ENCODE measurements around the gene SNAP29. TPM values are rescaled to one million over a fixed set of nuclear protein-coding genes. Genes with fewer than 3 reads are reported as not detected.
"Not testable (repeated sequence)": the region's sequence is repeated elsewhere in the genome, so short reads cannot be mapped to it uniquely, and the experiment has no call there.

SNAP29 gene
- total and polyA plus RNA-seq, 2 experiments from 2014 or later: 8.2 to 22.9 TPM

- not testable (repeated sequence) for H3K4me2 ChIP-seq; H3K27ac Mint-ChIP-seq; H3K4me3 Mint-ChIP-seq; DNase-seq (ENCODE audit: low spot score); H2AFZ ChIP-seq; H3K9me3 Mint-ChIP-seq; H3K79me2 ChIP-seq (replicated peaks; ENCODE audit: insufficient read depth); H4K20me1 ChIP-seq (replicated peaks; ENCODE audit: insufficient read depth); H3K27me3 Mint-ChIP-seq (ENCODE audit: insufficient read depth, low read depth, poor library complexity); H3K4me1 ChIP-seq (ENCODE audit: insufficient read depth); H3F3A ChIP-seq (replicated peaks; ENCODE audit: low read depth); H3K4me1 Mint-ChIP-seq; H3K36me3 ChIP-seq (ENCODE audit: insufficient read depth); H3K4me3 ChIP-seq; H3K27me3 ChIP-seq (ENCODE audit: insufficient read depth); H3K9me2 ChIP-seq (ENCODE audit: insufficient read depth); H3K36me3 Mint-ChIP-seq (ENCODE audit: low read depth); H3K27ac ChIP-seq (ENCODE audit: low read depth); ATAC-seq
Observed at GRCh38 chr22:20826373-20827152, 32.2 kb upstream of the SNAP29 start.

DNA sequence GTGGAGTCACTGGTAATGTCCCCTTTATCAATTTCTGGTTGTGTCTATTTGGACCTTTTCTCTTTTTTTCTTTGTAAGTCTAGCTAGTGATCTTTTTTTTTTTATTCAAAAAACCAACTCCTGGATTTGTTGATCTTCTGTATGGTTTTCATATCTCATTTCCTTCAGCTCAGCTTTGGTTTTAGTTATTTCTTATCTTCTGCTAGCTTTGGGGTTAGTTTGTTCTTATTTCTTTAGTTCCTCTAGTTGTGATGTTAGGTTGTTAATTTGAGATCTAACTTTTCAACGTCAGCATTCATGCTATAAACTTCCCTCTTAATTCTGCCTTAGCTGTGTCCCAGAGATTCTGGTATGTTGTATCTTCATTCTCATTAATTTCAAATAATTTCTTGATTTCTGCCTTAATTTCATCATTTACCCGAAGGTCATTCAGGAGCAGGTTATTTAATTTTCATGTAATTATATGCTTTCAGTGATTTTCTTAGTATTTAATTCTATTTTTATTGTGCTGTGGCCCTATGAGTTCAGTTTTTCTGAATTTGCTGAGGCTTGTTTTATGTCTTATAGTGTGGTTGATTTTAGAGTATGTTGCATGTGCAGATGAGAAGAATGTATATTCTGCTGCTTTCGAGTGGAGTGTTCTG is 29.2 kb upstream of the SNAP29 start:
- Histone ChIP-seq H3F3A (replicated peaks; ENCODE audit: low read depth) (no peaks in the 10 kb centered on the region), H2AFZ (no peak overlapping the region), H3K36me3 (ENCODE audit: insufficient read depth) (no peaks in the 10 kb centered on the region; the same call in 1 of the 2 replicates), H4K20me1 (replicated peaks; ENCODE audit: insufficient read depth) (no peaks in the 10 kb centered on the region), H3K4me1 (ENCODE audit: insufficient read depth) (no peaks in the 10 kb centered on the region), H3K4me3 (no peak overlapping the region), H3K4me2 (no peak overlapping the region), H3K9me2 (ENCODE audit: insufficient read depth) (no peaks in the 10 kb centered on the region), H3K79me2 (replicated peaks; ENCODE audit: insufficient read depth) (no peaks in the 10 kb centered on the region), H3K27ac (ENCODE audit: low read depth) (no peak overlapping the region), H3K27me3 (ENCODE audit: insufficient read depth) (no peaks in the 10 kb centered on the region)
- no peaks in the 10 kb centered on the region; the same call in 2 of the 3 replicates for H3K9me3 Mint-ChIP-seq
- no peaks in the 10 kb centered on the region for H3K4me1 Mint-ChIP-seq
- no peak for ATAC-seq
- no peak for DNase-seq (ENCODE audit: low spot score)
- no peak overlapping the region for H3K4me3 Mint-ChIP-seq
- H3K36me3 Mint-ChIP-seq (ENCODE audit: low read depth): peaks cover 5% of the 10 kb centered on the region
- H3K27ac Mint-ChIP-seq: no peak overlapping the region
- H3K27me3 Mint-ChIP-seq (ENCODE audit: insufficient read depth, low read depth, poor library complexity): peaks cover under 1% of the 10 kb centered on the region
- TF ChIP-seq, protein P1, sequence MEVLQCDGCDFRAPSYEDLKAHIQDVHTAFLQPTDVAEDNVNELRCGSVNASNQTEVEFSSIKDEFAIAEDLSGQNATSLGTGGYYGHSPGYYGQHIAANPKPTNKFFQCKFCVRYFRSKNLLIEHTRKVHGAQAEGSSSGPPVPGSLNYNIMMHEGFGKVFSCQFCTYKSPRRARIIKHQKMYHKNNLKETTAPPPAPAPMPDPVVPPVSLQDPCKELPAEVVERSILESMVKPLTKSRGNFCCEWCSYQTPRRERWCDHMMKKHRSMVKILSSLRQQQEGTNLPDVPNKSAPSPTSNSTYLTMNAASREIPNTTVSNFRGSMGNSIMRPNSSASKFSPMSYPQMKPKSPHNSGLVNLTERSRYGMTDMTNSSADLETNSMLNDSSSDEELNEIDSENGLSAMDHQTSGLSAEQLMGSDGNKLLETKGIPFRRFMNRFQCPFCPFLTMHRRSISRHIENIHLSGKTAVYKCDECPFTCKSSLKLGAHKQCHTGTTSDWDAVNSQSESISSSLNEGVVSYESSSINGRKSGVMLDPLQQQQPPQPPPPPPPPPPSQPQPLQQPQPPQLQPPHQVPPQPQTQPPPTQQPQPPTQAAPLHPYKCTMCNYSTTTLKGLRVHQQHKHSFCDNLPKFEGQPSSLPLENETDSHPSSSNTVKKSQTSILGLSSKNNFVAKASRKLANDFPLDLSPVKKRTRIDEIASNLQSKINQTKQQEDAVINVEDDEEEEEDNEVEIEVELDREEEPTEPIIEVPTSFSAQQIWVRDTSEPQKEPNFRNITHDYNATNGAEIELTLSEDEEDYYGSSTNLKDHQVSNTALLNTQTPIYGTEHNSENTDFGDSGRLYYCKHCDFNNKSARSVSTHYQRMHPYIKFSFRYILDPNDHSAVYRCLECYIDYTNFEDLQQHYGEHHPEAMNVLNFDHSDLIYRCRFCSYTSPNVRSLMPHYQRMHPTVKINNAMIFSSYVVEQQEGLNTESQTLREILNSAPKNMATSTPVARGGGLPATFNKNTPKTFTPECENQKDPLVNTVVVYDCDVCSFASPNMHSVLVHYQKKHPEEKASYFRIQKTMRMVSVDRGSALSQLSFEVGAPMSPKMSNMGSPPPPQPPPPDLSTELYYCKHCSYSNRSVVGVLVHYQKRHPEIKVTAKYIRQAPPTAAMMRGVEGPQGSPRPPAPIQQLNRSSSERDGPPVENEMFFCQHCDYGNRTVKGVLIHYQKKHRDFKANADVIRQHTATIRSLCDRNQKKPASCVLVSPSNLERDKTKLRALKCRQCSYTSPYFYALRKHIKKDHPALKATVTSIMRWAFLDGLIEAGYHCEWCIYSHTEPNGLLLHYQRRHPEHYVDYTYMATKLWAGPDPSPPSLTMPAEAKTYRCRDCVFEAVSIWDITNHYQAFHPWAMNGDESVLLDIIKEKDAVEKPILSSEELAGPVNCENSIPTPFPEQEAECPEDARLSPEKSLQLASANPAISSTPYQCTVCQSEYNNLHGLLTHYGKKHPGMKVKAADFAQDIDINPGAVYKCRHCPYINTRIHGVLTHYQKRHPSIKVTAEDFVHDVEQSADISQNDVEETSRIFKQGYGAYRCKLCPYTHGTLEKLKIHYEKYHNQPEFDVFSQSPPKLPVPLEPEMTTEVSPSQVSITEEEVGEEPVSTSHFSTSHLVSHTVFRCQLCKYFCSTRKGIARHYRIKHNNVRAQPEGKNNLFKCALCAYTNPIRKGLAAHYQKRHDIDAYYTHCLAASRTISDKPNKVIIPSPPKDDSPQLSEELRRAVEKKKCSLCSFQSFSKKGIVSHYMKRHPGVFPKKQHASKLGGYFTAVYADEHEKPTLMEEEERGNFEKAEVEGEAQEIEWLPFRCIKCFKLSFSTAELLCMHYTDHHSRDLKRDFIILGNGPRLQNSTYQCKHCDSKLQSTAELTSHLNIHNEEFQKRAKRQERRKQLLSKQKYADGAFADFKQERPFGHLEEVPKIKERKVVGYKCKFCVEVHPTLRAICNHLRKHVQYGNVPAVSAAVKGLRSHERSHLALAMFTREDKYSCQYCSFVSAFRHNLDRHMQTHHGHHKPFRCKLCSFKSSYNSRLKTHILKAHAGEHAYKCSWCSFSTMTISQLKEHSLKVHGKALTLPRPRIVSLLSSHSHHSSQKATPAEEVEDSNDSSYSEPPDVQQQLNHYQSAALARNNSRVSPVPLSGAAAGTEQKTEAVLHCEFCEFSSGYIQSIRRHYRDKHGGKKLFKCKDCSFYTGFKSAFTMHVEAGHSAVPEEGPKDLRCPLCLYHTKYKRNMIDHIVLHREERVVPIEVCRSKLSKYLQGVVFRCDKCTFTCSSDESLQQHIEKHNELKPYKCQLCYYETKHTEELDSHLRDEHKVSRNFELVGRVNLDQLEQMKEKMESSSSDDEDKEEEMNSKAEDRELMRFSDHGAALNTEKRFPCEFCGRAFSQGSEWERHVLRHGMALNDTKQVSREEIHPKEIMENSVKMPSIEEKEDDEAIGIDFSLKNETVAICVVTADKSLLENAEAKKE (CRISPR knock-in tag; IDR thresholded peaks at IDR 0.05): no peak
- TF ChIP-seq ZNF331 (CRISPR knock-in tag; IDR thresholded peaks at IDR 0.05; ENCODE audit: low read depth) (no peak), EZH2phosphoT487 (IDR thresholded peaks at IDR 0.05; ENCODE audit: unreplicated experiment) (no peak), EZH2 (IDR thresholded peaks at IDR 0.05; ENCODE audit: low read depth, unreplicated experiment) (no peak), NANOG (IDR thresholded peaks at IDR 0.05; ENCODE audit: borderline replicate concordance) (no peak), JUNB (IDR thresholded peaks at IDR 0.05; ENCODE audit: unreplicated experiment) (no peak), STAT1 (IDR thresholded peaks at IDR 0.05; ENCODE audit: unreplicated experiment) (no peak), CTCF (conservative IDR thresholded peaks at IDR 0.05; ENCODE audit: low read depth in 2 of 2) (no peak), ZNF114 (CRISPR knock-in tag; IDR thresholded peaks at IDR 0.05) (no peak)
- TF ChIP-seq, protein P2, sequence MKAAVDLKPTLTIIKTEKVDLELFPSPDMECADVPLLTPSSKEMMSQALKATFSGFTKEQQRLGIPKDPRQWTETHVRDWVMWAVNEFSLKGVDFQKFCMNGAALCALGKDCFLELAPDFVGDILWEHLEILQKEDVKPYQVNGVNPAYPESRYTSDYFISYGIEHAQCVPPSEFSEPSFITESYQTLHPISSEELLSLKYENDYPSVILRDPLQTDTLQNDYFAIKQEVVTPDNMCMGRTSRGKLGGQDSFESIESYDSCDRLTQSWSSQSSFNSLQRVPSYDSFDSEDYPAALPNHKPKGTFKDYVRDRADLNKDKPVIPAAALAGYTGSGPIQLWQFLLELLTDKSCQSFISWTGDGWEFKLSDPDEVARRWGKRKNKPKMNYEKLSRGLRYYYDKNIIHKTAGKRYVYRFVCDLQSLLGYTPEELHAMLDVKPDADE (IDR thresholded peaks at IDR 0.05): no peak

Measured in GM23338 (cell line).